GM21381 (cell line): Measurements from ENCODE around the gene TUBA3D.
"Not testable (repeated sequence)": the region's sequence is repeated elsewhere in the genome, so short reads cannot be mapped to it uniquely, and the experiment has no call there.

Source experiments
- ATAC-seq: cut with Tn5 transposase; IDR thresholded peaks from one replicate; pipeline ENCODE4 v1.9.1; 2021; ENCODE audit warnings: mild to moderate bottlenecking, moderate library complexity; ENCODE audit not compliant: unreplicated experiment

The TUBA3D gene

DNA sequence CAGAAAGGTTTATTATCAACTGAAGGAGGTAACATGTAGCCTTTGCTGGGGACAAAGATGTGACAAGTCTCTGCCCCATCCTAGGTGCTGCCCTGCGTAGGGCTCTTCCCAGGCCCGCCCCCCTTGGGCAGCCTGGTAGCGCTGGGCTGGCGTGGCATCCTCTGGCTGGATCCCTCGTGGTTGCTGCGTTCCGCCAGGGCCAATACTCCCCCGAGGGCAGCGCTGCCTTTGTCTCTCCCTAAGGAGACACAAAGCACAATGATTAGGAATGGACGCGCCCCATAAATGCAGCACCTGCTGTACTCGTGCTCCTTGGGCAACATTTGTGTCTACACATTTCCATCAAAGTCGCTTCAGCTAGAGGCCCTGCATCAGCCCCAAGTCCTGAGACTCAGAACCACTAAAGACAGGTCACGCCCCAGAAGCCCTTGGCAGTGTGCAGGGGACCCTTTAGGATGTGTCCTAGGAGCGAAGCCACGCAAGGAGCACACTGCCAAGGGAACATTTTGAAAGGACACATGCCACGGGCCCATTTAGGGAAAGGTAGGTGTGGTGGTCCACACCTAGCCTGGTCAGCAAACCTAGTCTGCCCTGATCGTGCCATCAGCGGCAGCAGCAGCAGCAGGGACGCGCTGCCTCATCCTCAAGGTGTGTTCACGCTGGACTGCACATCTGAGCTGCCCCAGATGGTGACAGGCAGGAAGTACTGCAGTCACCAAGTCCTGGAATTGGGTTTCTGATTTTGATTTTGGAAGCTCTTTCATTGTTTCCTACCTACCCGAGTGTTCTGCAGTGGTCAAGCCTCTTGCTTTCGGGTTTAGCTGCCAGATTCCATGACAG lies 8.3 kb downstream of the TUBA3D start:
- ATAC-seq: not testable (repeated sequence)

DNA sequence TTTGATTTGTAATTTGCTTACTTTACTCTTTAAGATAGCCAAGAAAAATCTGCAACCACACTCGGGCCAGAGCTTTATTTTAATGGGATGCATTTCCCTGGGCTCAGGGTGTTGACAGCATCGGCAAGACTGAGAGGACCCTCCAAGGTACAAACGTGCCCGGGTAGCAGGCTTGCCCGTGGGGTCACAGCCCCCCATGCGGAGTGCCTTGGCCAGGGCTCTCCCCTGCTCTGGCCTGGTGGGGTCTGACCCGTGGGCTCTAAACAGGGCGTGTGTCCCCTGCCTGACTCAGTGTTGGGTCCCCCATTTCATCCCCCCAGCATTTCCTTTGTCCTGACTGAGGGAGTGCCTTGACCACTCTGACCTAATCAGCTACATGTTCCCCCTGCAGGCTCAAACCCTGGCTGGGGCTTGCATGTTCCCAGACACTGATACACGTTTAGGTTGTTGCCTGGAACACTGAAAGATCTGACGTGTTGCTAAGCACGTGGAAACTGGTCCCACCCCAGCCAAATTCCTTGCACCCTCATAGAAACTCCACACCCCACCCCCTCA lies 9.1 kb downstream of the TUBA3D start:
- not testable (repeated sequence) for ATAC-seq

DNA sequence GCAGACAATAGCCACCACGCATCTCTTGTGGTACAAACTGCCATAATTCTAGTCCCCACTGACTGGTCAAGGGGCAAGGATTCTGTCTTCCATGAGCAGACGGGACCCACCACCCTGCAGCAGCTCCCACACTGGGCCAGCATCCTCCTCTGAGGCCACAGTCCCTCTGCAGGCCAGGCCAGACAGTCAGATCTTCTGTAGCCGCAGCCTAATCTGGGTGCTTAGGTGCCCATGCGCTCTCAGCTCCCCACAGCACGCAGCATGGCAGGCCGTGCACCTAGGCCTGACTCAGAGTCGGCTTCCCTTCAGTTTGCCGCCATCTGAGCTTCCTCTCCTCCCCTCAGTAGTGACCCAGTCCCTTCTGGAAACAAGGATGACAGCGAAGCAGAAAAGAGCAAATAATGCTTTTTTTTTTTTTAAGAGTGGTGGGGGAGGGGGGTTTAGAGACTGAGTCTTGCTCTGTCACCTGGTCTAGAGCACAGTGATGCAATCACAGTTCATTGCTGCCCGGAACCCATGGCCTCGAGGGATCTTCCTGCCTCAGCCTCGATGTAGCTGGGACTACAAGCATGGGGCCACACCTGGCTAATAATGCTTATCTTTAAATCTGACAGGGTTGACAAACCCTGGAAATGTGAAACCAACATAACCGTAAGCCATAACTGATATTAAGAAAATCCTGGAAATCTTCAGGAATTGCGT lies 10.4 kb downstream of the TUBA3D start:
- ATAC-seq: not testable (repeated sequence)

DNA sequence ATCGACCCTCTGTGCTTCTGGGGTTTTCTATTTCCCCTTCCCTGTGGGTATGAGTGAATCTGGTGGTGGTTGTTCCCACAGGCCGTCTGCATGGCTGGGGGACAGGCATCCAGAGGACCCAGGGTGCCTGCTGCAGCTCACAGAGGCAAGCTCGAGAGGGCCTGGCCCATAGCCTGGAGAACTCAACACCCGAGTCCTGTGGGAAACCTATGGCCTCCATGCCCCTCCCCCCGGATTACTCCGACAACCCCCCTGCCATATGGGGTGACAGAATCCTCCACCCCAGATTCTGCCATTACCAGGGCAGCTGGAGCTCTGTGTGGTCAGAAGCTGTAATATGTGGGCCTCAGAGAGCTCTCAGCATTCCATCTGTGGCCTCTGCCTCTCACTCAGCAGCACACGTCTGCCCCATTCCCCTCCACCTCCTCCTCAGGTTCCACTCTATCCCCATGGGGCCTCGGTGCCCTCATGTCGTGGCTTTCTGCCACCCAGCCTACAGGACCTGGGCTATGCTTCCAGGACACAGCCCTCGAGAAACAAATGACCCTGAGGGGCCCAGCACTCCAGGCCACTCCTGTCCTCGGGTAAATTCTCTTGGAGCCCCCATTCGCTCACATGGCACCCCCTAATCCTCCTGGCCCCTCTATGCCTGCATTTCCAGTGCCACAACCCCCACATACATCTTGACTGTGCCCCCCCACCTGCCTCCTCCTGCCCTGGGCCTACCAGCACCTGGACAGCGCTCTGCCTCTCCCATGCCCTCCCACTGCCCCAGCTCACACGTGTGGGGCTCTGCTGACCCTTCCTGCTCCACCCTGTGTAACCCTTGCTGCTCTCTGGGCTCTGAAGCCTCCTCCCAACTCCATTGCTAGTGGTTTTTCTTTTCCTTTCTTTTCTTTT lies 12.6 kb downstream of the TUBA3D start:
- no peak for ATAC-seq

DNA sequence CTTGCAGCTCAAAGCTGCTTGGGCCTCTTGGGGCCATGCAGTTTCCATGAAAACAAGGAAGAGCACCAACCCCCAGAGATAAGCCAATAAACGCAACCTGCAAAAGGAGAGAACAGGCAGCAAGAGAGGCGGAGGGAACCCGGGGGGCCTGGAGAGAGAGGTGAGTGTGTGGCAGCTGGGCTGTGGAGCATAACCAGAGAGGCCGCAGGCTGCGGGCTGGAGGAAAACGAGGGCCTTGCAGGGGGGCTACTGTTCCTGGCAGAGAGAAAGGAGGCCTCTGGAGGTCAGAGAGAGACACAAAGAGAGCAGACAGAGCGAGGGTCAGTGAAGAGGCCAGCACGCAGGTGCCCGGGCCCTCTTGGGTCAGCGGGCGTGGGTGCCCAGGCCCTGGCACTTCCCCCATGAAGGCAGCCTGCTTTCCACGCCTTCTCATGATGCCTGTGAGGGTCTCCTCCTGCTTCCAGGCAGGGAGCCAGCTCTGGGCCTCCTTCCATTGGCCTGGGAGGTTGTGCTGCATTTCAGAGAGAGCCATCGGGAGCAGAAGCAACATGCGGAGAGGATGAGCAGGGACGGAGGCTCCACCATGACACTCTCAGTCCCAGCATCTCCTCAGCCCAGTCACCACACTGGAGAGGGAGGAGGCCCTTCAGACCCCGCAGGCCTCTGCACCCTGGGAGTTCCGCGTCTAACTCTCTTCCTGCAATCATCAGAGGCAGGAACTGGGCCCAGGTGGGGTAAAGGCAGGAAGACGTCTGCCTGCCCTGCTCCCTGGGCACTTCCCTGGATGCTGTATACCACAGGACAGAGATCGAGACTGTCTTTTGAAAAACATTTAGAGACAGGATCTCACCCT lies 14.9 kb downstream of the TUBA3D start:
- ATAC-seq: not testable (repeated sequence)

DNA sequence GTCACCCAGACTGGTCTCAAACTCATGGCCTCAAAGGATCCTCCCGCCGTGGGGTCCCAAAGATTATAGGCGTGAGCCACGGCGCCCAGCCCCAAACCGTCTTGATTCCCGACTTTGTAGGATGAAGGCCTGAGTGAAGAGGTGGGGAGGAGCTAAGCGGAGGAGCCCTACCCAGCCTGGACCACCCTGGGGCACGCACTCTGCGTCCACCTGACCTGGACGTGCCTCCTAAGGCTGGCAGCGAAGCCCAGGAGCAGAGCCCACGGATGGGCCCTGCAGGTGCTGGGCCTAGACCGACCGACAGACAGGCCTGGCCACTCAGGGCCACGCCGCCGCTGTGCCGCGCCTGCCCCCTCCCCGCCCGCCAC lies 15.5 kb downstream of the TUBA3D start:
- ATAC-seq: not testable (repeated sequence)

DNA sequence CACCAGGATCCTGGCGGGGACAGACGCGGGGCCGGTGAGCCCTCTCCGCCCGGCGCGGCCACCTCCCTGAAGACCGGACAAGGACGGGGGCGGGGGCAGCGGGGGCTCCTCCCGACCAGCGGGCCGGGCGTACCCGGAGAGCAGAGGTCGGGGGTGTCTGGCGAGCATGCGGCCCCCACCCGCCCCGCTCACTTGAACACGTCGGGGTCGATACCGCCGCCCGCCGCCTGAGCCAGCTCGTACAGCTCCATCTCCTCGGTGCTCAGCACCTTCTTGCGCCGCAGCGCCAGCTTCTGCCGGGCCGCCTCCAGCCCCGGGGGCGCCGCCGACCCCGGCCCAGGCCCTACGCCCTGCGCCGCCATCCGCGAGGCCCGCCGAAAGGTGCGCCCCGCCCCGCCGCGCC lies 16.1 kb downstream of the TUBA3D start, which contains the start of gene MZT2A:
Gene MZT2A (minus strand): TSS at position 383 of the 403 bp plus-strand sequence. CDS start 21 bp downstream, at position 362.
- peak; percentile 18 for ATAC-seq

DNA sequence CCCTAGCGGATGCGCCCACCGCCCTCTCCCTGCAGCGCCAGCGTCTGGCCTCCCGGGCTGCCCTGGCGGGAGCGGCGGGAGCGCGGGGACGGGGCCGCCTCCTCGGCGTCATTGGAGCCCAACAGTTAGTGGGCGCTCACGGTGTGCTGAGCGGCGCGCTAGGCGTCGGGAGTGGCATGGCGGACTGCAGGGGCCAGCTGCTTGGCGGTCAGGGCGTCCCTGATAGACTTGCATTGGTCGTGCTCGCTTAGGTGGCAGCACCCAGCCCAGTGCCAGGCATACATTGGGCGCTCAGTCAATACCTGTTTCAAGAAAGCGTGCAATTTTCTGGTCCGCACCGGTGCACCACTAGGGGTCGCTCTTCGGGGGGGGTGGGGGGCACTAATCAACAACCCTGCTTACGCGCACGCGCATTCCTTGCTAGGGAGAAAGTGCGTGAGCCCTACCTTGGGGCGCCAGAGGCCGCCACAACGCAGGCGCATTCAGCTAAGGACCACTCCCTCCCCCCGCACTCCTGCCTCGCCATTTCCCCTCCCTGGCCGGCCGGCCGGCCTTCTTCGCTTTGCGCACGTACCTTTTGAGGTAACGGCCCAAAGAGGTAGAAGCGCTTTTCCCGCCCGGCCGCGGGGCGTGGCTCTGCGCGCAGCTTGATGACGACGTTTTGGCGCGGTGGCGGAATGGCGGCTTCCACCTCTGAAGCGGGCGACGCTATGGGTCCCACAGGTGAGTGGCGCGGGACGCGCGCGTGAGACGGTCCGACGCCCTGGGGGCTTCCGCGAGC lies 16.7 kb downstream of the TUBA3D start:
- peak; percentile 63 for ATAC-seq

DNA sequence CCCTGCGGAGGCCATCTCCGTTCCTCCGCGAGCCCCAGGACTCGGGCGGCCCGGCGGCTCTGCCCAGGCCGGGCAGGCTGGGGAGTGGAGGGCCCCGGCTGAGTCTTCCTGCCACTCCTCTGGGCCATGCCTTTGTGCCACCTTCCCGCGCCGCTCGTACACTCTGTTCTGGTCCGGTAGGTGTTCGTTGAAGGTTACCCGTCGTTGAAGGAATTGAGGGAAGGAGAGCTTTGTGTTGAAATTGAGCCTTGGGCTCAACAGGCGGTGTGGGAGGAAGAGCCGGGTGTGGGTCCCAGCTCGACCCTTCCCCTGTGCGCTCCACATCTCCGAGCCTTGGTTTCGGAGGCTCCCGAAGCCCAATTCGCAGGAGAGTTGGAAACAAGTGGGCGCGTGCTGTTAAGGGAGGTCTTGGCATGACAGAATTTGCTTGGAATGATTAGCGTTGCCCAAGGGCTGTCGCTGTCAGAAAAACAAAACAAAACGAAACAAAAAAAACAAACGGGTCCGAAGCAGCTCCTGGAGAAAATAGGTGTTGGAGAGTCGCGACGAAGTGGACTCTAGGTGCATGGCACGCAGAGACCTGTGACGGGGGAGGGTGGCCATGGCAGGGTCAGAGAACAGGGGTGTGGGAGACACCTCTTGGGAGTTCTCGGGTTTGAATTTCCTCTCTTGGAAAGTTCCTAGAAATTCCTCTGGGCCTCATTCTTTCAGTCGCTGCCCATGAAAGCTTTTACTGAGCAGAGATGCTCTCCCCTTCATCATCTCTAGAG lies 17.5 kb downstream of the TUBA3D start:
- peak; percentile 20 for ATAC-seq

DNA sequence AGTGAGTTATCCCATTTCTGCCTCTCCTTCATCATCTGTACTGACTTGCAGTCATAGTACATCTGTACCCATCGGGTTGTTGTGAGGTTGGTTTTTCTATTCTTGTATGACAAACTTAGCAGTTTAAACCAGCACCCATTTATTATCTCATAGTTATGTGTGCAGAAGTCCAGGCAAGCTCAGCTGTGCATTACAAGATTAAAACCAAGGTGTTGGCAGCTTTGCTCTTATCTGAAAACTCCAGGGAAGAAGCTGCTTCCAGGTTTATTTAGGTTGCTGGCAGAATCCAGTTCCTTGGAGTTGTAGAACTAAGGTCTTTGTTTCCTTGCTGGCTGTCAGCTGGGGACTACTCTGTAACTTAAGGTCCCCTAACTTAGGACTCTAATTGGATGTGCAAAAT lies 19.6 kb downstream of the TUBA3D start:
- ATAC-seq: not testable (repeated sequence)

DNA sequence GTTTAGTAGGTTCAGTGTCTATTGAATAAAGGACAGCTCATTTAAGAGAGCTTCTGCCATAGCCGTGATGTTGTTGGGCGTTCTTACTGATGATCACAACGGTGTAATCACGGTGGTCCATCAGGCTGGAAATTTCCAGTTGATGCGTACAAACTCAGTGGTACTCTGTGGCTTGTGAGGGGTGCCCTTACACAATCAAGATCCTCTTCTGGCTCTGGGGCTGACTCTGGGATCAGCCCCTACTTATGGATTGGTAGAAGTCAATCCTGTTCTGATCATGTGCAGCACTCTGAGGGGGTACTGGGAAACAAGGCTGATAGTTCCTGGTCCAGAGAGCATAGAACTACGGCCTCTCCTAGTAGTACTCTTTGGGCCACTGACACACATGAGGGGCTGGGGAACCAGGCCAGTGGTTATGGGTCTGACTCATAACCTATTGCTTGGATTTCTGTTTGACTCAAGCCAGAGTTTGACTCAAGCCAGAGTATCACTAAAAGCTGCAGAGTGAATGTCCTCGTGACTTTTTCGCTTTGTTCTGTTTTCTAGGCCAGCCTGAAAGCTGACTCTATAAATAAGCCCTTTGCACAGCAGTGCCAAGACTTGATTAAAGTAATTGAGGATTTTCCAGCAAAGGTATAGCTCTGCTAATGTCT lies 22.5 kb downstream of the TUBA3D start:
- ATAC-seq: peak; percentile 90

DNA sequence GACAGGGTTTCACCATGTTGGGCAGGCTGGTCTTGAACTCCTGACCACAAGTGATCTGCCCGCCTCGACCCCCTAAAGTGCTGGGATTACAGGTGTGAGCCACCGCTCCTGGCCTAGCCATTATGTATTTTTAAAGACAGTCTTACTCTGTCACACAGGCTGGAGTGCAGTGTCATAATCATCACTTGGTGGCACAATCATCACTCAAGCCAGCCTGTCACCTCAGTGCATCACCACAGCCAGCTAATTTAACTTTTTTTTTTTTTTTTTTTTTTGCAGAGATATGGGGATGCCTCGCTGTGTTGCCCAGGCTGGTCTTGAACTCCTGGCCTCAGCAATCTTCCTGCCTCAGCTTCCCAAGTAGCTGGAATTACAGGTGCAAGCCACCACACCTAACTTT lies 27.7 kb downstream of the TUBA3D start:
- not testable (repeated sequence) for ATAC-seq

DNA sequence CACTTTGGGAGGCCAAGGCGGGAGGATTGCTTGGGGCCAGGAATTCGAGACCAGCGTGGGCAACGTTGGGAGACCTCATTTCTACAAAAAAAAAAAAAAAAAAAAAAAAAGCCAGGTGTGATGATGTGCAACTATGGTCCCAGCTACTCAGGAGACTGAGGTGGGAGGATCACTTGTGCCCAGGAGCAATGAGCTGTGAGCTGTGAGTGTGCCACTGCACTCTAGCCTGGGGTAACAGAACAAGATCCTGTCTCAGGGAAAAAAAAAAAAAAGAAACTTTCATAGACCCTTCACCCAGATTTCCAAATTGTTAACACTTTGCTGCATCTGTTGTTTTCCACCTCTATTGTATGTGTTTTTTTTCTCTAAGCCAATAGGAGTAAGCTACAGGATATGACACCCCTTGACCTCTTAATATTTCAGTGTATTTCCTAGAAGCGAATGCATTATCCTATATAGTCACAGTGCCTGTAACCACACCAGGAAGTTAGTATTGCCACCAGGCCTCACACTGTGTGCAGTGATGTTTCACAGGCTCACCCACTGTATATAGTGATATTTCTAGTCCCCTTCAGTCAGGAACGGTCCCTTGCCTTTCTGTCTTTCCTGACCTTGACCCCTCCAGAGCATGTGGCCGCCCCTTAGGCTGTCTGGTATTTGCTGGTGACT lies 28.3 kb downstream of the TUBA3D start:
- ATAC-seq: not testable (repeated sequence)

DNA sequence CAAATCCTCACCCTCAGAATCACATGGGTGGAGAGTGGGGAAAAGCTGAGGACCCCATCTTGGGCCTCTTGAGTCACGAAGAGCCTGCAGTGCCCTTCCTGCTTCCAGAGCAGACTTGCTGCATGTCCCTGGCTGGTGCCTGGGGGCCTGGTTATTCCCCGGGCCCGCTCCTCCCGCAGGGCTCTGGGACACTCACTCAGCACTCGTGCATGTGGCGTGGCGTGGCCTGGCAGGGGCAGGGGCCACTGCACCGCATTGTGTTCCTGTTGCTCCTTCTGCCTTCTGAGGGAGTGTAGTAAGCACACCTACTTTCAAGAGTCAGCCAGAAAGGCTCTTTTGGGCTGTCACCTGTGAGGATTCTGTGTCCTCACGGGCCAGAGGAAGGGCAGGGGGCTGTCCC lies 33.7 kb downstream of the TUBA3D start:
- no peak for ATAC-seq

DNA sequence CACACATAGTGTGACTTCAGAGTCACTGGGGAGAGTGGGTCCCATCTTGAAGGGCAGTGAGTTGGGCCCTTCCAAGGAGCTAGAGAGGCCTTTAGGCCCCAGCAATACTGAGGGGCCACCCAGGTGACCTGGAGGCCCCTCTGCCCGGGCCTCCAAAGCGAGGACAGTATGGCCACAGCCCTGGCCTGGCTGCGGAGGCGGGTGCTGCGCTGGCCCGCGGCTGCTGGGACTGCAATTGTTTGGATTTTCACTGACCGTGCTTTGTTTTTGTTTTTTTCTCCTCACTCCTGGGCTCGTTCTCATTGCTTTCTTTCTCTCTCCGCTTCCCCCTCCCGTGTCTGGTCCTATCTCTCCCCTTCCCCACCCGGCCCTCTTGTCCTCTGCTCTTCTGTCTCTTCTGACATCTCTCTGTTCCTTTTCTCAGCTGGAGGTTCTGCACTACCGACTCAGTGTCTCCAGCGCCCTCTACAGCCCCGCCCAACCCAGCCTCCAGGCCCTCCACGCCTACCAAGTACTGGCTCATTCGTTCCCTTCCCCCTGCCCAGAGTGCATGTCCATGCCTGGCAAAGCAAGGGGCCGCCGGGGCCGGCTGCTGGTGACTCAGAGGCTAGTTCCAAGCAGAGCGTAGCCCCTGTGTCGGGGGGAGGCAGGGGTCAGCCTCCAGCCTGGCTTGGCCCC lies 35.5 kb downstream of the TUBA3D start:
- not testable (repeated sequence) for ATAC-seq

DNA sequence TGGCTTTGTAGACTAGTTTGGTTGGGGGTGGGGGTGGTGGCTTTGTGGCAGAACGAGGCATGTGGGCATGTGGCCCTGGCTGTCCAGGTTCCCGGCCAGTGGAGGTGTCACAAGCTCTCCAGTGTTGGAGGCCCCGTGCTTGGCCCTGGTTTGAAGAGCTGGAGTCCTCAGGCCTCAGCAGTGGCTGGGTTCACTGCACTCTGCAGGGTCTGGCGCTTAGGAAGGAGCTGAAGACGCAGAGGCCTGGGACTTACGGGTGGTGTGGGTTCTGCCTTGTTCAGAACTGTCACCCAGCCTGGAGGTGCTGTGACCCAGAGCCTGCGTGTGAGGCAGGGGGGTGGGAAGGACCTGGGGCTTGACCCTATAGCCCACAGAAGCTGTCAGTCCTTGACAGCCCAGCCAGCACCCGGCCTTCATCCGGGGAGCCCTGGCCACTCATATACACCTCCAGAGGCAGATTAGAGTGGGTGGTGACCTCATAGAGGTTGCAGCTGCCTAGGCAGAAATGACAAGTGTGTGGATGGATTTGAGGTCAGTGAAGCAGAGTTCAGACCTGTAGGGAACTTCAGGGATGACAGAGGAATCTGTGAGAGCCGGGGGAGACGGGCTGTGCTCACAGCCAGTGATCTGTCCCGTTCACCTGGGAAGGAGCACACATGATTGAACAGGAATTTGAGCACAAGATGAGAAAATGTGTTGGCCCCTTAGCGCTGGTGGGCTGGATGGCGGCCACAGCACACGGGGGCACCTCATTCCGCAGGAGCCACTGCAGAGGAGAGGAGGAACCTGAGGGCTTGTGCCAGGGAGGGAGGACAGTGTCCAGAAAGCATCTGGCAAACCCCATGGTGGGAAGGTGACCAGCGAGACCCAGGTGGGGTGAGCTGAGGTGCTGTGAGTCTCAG lies 36.3 kb downstream of the TUBA3D start:
- ATAC-seq: not testable (repeated sequence)
